Left ventricle myocardium superior (tissue), 1 donor: ENCODE data around the gene HTRA1. TPM values are rescaled to one million over a fixed set of nuclear protein-coding genes. Genes with fewer than 3 reads are reported as not detected.
A peak's percentile ranks its signal among the peaks of the same experiment; 100 is the strongest.

ENCODE experiments used
- ATAC-seq: fragments of 200-7000 bp; cut with Tn5 transposase; one replicate; pipeline ENCODE4 v1.9.1; 2020; ENCODE audit warnings: mild to moderate bottlenecking, moderate library complexity
- DNase-seq: peaks from one replicate; pipeline ENCODE4 v3.0.0-alpha.2; 2020
- intact Hi-C: fragments of 100-400 bp; cut with micrococcal nuclease; formaldehyde crosslinking; loops from one replicate; pipeline ENCODE4 v1.11.0; 2022
- total RNA-seq: library from RNA; stranded (reverse); fragmentation: NEBNext Ultra II Directional; extraction: Animal tissue kit (Norgen Biotek cat#: 25700); gene quantifications from one replicate; pipeline ENCODE4 v1.2.1, GENCODE V29; 2021
- donor health status: DM: no; HTN: yes; CAD: no; lungs with severe emphysema.

HTRA1 gene
- total RNA-seq, 1 donor from 2014 or later = 46.6 TPM

DNA sequence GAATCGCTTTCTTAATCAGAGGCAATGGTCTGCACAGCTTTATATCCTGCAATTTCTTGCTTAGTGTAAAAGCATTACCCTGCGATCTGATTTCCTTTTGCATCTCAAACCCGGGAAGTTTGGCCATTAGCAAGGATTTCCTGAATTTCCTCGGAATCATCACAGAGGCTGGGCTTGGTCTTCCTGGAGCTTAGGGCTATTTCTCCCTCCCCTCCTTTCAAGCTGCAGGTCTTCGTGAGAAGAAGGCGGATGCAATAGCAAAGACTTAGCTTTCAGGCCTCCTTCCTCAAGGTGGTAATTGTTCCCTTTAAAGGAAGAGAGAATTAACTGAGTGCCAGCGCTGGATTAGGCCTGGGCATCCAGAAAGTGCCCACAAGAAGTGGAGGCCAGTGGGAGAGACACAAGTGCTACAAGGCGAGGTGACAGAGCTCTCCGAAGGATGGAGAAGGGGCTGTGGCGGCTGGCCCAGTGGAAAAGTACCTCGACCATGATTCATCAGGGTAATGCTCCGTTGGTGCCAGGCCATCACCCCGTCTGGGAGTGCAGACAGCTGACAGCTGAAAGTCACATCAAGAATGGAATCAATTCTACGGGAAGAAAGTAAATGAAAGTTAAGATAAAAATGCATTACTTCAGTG, 10.9 kb upstream of the HTRA1 start:
- intact Hi-C loops = no loop called here
- no peak for ATAC-seq
- no peak for DNase-seq

DNA sequence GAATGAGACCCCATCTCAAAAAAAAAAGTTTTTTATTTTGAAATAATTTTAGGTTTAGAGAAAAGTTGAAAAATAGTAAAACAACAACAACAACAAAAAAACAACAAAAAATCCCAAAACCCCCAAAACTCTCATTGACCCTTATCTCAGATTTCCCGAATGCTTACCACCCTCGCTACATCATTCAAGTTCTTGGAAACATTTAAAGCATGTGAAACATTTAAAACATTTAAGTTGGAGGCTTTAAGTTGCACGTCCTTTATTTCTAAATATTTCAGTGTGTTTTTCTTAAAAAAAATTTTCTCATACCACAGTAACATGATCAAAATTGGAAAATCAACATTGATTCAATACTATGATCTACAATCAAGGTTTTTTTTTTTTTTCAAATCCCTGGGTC, 7.3 kb upstream of the HTRA1 start:
- DNase-seq (no peak), ATAC-seq (no peak)
- intact Hi-C loops = no loop called here

DNA sequence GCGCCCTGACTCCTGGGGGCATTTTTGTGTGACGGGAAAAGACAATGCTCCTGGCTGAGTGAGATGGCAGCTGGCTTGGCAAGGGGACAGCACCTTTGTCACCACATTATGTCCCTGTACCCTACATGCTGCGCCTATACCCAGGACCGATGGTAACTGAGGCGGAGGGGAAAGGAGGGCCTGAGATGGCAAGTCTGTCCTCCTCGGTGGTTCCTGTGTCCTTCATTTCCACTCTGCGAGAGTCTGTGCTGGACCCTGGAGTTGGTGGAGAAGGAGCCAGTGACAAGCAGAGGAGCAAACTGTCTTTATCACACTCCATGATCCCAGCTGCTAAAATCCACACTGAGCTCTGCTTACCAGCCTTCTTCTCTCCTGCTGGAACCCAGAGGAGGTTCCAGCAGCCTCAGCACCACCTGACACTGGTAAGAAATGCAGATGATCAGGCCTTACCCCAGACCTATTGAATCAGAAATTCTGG, 6.7 kb upstream of the HTRA1 start, which contains the start of gene ARMS2:
Gene ARMS2 (plus strand): TSS at position 51 of the 478 bp plus-strand sequence. CDS start 75 bp downstream, at position 126.
- no peak for DNase-seq
- intact Hi-C loops = no loop called here
- no peak for ATAC-seq

DNA sequence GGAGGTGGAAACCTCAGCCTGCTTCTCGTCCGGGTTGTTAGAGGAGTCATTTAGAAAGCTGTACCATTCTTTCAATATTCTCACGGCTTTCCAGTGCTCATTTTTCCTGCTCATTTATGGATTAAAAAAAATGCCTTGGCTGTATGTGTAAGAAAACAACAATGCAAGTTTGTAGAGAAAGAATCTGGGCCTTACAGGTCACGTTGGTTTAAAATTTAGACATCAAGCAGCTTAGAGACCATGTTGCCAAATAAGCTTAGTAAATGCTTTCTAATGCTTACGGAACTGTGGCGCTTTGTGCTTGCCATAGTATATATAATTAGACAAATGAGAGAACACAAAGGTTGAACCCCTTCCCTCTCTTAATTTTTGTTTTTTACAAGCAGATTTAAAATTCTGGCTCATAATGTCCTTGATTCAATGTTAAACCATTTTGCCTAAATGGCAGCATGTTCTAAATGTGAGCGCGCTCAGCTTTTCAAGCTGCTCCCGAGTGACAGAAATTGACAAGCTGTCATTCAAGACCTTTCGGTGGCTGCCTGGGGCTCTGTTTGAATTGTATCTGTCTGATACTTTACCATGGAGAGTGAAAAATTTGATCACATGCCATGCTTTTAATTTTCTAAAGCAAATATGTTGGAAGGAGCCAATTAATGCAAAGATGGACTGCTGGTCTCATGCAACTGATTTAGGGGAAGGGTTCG, 5.8 kb upstream of the HTRA1 start:
- intact Hi-C loops = no loop called here
- ATAC-seq (no peak), DNase-seq (no peak)

DNA sequence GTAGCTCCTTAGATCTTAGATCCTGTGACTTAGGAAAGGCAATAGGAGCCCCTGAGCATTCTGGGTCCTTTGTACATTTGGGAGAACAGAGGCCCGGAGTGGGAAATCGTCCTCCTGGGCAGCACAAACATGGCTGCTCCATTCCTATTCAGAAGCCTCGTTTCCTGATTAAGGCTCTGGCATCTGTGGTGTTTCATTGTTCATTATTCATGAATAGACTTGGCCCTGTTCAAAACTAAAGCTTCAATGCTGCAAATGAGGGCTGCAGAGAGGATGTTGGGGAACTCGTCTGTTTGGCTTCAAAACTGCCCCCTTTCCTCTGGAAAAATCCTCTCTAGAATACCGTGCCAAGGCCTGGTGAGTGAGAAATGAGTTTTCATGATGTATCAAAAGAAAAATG, 3.4 kb upstream of the HTRA1 start:
- intact Hi-C loops = no loop called here
- DNase-seq (no peak), ATAC-seq (no peak)

DNA sequence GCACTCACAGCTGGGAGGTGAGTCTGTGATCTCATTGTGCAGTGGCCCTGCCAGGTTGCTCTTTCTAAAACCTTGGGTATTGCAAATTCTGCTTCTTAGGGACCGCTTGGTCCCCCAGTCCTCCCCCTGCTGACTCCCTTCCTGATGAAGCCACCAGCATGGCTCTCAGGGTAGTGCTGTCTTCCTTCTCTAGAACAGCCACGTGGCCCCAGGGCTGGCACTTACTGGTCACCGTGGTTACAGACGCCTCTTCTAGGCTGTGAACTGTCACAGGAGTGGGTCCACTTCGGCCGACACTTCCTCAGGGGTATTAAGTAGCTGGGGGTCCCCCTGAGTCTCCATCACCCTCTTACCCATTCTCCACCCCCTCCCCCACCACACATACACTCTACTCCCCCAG, 2.7 kb upstream of the HTRA1 start:
- DNase-seq (no peak), ATAC-seq (no peak)
- intact Hi-C loops = no loop called here

DNA sequence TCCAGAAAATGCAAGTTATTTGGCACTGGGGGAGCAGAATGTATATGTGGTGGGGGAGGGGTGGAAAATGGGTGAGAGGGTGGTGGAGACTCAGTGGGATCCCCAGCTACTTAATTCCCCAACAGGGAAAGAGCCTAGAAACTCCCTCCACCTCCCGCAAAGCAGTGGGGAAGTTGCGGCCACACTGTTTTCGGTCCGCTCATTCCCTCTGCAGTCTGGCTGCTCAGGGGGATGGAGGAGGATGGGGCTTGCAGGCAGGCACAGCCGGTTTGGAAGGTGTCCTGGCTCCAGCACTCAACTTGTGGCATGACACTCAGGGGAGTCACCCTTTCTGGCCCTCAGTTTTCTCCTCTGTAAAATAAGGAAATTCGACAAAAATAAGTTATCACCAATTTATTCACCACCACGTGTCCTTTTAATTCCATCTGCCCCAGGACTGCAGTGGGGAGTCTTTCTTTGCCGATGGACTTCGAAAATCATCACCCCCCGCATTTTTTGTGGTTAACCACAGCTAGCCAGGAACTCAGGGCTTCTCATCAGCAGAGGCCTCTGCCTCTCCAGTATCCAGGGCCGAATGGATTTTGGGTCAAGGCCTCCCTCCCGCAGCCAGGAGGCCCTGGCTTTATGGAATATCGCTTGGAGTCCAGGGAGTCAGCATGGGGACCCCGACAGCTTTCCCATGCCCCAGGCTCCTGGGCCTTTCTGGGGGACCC, 1.6 kb upstream of the HTRA1 start:
- ATAC-seq (no peak), DNase-seq (no peak)
- intact Hi-C loops = no loop called here

DNA sequence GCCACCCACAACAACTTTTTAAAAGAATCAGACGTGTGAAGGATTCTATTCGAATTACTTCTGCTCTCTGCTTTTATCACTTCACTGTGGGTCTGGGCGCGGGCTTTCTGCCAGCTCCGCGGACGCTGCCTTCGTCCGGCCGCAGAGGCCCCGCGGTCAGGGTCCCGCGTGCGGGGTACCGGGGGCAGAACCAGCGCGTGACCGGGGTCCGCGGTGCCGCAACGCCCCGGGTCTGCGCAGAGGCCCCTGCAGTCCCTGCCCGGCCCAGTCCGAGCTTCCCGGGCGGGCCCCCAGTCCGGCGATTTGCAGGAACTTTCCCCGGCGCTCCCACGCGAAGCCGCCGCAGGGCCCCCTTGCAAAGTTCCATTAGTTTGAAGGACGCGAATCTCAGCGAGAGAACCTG, 461 bp upstream of the HTRA1 start:
- intact Hi-C loops = no loop called here
- DNase-seq (no peak), ATAC-seq (peak; percentile 1)

DNA sequence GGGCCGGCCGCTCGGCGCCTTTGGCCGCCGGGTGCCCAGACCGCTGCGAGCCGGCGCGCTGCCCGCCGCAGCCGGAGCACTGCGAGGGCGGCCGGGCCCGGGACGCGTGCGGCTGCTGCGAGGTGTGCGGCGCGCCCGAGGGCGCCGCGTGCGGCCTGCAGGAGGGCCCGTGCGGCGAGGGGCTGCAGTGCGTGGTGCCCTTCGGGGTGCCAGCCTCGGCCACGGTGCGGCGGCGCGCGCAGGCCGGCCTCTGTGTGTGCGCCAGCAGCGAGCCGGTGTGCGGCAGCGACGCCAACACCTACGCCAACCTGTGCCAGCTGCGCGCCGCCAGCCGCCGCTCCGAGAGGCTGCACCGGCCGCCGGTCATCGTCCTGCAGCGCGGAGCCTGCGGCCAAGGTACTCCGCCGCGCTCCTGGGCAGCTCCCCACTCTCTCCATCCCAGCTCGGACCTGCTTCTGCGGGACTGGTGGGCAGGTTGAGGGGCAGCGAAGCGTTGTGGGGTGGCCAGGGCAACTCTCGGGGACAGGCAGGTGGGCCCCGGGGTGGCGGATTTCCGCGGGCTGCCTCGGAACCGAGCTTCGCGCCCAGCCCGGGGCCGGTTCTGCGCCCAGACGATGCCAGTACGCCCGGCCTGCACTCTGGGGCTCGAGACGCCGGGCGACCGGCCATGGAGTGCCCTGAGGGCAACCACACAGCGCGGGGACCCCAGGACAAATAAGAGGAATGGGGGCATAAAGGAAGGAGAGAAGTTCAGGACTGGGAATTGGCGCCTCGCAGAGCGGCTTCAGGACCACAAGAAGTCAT, 578 bp downstream of the HTRA1 start:
- ATAC-seq (peak; percentile 41), DNase-seq (peak; percentile 67)
- intact Hi-C loops = no loop called here

DNA sequence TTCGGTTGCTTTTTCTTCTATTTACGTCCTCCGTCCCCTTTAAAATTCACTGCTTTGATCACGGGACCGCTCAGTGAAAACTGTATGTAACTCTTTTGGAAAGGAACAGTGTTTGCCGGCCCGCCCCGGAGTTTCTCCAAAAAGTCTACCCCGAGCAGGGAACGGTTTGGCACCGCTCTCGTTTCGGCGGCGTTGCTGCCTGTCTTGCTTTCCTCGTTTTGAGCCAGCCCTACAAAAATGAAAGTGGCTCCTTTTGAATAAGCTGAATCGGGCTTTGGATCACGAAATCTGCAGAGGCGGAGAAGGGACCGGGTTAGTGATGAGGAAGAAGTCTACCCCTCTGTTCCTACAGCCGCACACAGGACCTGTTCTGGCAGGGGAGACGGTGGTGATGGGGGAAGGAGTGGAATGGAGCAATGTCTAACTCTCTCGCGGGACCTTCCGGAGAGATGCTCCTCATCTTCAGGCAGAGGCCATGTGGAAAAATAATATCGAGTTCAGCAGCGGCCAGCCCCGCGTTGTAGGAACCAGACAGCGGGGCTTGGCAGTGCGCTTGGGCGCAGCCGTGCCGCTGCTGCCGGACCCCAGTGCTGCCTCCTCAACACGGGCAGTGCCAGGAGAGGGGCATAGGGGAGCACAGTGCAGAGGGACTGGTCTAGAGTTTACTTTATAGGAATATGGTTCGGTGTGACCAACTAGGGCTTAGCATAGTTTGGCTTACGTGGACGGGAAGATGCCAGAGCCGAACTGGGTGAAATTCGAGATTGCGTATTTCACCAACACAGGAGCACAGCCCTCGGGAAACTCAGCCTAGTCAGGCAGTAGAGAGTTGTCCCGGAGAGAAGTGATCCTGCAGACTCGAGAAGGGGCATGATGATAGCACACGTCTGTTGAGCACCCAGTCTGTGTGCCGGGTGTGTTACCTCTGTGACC, 1.4 kb downstream of the HTRA1 start:
- peak; percentile 83 for DNase-seq
- intact Hi-C loops = no loop called here
- ATAC-seq = peak; percentile 49

DNA sequence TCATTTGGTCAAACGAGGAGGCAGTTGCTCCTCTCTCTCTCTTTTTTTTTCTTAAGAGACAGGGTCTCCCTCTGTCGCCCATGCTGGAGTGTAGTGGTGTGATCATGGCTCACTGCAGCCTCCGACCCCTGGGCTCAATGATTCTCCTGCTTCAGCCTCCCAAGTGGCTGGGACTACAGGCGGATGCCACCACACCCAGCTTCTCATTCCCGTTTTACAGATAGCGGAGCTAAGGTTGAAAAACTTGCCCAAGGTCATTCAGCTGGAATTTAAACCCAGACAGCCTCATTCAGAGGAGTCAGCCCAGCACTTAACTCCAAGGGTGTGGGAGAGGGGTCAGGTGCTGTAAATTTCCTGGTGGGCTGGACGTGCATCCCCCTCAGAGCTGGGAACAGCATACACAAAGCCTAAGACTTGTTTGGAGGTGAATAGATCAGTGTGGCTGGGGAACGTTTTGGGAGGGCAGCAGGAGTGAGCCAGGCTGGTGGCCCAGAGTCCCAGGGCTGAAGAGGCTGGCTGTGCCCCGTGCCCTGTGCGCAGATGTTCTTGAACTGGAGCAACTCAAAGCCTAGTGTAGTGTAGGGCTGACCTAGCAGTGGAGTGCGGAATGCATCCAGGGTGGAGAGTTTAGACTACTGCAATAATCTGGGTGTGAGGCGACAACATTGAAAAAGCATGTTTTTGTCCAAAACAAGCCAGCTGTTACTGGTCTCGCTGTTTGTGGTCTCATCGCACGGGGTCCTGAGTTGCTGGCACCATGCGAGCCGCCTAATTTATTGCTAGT, 2.3 kb downstream of the HTRA1 start:
- DNase-seq (no peak), ATAC-seq (no peak)
- intact Hi-C loops = no loop called here

DNA sequence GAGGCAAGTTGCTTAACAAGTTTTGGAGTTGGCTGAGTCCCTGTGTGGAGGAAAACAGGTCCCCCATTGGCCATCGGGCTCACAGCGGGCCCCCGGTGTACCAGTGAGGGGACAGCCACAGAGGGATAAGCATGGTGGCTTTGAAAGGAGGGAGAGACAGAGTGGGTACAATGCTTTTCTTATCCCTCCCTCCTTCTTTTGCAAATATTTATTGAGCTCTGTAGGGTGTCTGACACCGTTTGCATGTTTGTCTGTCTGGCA, 2.8 kb downstream of the HTRA1 start:
- ATAC-seq = no peak
- intact Hi-C loops = no loop called here
- DNase-seq = no peak

DNA sequence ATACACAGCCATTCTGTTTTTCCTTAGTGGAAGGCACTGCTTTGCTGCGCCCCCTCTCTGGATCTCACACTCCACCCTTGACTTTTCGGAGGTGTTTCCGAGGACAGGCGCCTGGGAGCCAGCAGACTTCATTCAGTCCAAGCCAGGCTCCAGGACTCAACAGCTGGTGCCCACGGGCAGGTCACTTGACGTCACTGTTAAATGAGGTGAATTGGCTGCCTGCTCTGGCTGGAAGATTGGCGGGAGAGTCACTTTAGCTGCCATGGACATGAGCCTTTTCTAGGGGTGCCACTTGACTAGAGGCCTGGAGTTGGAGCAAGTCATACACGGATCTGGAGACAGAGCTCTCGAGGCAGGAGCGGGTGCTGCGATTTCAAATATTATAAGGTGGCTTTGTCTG, 3.2 kb downstream of the HTRA1 start:
- ATAC-seq (peak; percentile 42), DNase-seq (no peak)
- intact Hi-C loops = no loop called here

DNA sequence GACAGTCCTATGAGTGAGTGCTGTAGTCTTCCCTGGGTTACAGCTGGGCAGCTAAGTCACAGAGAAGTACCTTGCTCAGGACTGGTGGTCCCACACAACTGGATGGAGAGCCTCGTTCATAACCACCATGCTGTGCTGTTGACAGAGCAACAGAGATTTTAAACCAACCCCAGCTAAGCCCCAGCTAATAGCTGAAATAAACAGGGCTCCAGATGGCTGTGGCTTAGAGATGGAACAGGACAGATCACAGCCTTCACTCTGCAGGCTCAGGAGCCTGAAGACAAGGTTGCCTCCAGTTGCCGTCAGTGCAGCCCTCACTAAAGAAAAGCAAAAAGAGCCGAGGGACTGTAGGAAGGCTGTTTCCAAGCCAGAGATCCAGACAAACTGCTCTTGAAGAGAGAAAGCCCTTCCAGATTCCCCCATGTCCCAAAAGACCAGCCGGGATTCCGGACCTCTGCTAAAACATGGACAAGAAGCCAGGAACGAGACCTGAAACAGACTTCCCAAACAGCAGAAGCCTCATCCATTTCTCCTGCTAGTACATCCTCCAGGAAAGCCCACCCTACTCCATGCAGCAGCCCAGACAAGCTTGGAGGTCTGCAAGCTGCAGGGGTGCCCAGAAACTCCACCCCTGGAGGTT, 4.2 kb downstream of the HTRA1 start:
- ATAC-seq (no peak), DNase-seq (no peak)
- intact Hi-C loops = no loop called here

DNA sequence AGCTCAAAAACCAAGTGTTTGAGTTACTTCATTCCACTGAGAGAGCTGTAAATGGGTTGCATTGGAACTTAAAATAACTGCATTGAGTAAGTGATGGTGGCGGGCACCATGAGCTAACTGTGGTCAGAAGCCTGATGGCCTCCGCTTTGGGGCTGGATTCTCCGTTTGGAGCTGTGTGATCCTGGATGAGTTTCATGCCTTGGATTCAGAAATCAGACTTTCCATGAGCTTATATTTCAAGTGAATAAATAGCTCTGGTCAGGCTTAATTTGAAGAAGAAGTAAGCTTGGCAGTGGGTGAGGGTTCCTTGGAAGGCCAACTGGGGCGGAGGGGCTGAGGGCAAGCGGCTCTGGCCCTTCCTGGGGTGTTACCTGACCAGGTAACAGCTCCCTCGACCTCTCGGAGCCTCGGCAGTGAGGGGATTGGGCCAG, 5.6 kb downstream of the HTRA1 start:
- ATAC-seq = no peak
- no peak for DNase-seq
- intact Hi-C loops = no loop called here

DNA sequence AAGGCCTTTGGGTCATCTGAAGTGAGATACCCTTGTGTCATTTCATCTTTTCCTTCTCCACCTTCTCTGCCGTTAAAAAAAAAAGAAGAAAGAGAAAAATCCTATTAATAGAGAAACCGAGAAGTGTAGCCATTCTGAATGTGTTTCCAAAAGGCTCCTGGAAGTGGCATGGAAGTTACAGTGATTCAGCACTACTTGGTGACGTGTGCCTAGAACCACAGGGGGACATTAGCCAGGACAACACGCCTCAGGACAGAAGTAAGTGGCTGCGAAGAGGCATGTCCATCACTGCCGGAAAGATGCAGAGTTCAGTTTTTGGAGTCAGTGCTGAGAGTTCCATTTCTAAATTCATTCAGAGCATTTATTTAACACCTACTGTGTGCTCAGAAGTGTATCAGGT, 6.3 kb downstream of the HTRA1 start:
- ATAC-seq = no peak
- intact Hi-C loops = no loop called here
- no peak for DNase-seq

DNA sequence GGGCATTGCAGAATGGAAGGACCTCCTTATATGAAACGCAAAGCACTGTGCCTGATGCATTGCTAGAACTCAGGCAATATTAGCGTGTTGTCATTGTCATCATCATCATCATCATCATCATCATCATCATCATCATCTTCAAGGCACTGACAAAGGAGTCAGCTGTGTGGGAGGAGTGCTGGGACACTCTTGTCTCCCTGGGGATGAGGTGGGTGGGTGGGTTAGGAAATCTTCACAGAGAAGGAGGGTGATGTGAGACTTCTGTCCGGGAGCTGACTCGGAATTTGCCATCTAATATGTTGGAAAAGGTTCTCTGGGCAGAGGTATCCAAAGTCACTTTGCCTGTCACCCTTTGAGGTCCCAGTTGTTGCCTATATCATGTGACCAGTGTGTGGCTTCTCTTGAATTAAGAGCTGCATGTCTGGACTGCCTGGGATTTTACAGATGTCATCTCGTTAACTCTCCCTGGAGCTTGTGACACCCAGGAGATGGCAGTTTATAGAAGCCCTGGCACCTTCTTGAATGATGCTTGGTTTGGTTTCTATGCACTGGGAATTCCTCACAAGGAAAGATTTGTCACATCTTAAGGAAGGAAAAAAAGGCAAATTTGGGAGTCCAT, 7.1 kb downstream of the HTRA1 start:
- ATAC-seq = no peak
- DNase-seq = no peak
- intact Hi-C loops = no loop called here
